ENCODE results near the gene PPP1R1C.

Gene PPP1R1C
- 0 to 0.18 (median 0) reads per million in 9 experiments for total RNA-seq

GRCh38 chr2:181985632-181986205 is at the start of gene PPP1R1C:
Gene PPP1R1C (plus strand): TSS chr2:181985853. CDS start chr2:181986111, 258 bp downstream.
- H3K27me3 Mint-ChIP-seq: peaks cover 18 to 21% of the 10 kb centered on the region in 2 donors
- no peak for DNase-seq
- ATAC-seq (replicated peaks): no peak
- no peaks in the 10 kb centered on the region for H3K9me3 Mint-ChIP-seq
- peaks cover 2% of the 10 kb centered on the region for H3K36me3 Mint-ChIP-seq (ENCODE audit: insufficient read depth)
- no peaks in the 10 kb centered on the region for H3K4me1 Mint-ChIP-seq (ENCODE audit: low read depth in 2 of 2)
- H3K4me3 Mint-ChIP-seq: no peak within 1 kb of the TSS
- no peak within 1 kb of the TSS for H3K27ac Mint-ChIP-seq

- DNase-seq (no peak), ATAC-seq (replicated peaks) (no peak)
- Mint-ChIP-seq H3K36me3 (ENCODE audit: insufficient read depth) (no peaks in the 10 kb centered on the region), H3K27me3 (peaks cover 23 to 24% of the 10 kb centered on the region in 2 donors), H3K4me3 (no peak overlapping the region), H3K27ac (no peak overlapping the region), H3K9me3 (no peaks in the 10 kb centered on the region), H3K4me1 (ENCODE audit: low read depth in 2 of 2) (no peaks in the 10 kb centered on the region)
Measured at GRCh38 chr2:181937473-181937872, 48.2 kb upstream of the PPP1R1C start.

- no peak for ATAC-seq (replicated peaks)
- Mint-ChIP-seq H3K36me3 (ENCODE audit: insufficient read depth) (no peaks in the 10 kb centered on the region), H3K4me3 (no peak overlapping the region), H3K4me1 (ENCODE audit: low read depth in 2 of 2) (no peaks in the 10 kb centered on the region), H3K27ac (no peak overlapping the region), H3K27me3 (peaks cover 46 to 52% of the 10 kb centered on the region in 2 donors), H3K9me3 (no peaks in the 10 kb centered on the region)
- no peak for DNase-seq
Measured at GRCh38 chr2:181943411-181944124, 42.1 kb upstream of the PPP1R1C start.

- H3K9me3 Mint-ChIP-seq: no peaks in the 10 kb centered on the region
Measured at GRCh38 chr2:181944164-181944913, 41.3 kb upstream of the PPP1R1C start.

GRCh38 chr2:181944914-181945291 is 40.8 kb upstream of the PPP1R1C start:
- Mint-ChIP-seq H3K36me3 (ENCODE audit: insufficient read depth) (no peaks in the 10 kb centered on the region), H3K27me3 (peaks cover 39 to 52% of the 10 kb centered on the region in 2 donors), H3K9me3 (no peaks in the 10 kb centered on the region), H3K4me1 (ENCODE audit: low read depth in 2 of 2) (no peaks in the 10 kb centered on the region), H3K27ac (no peak overlapping the region), H3K4me3 (no peak overlapping the region)
- ATAC-seq (replicated peaks): no peak
- DNase-seq: no peak

More at GRCh38 chr2:181944164-181944913, 41.3 kb upstream of the PPP1R1C start:
- Mint-ChIP-seq H3K4me1 (ENCODE audit: low read depth in 2 of 2) (no peaks in the 10 kb centered on the region), H3K27ac (no peak overlapping the region), H3K27me3 (peaks cover 41 to 52% of the 10 kb centered on the region in 2 donors), H3K4me3 (no peak overlapping the region), H3K36me3 (ENCODE audit: insufficient read depth) (no peaks in the 10 kb centered on the region)
- DNase-seq: no peak
- ATAC-seq (replicated peaks): no peak

GRCh38 chr2:181946444-181947127 is 39.1 kb upstream of the PPP1R1C start:
- H3K27ac Mint-ChIP-seq: no peak overlapping the region
- no peak overlapping the region for H3K4me3 Mint-ChIP-seq
- no peaks in the 10 kb centered on the region for H3K4me1 Mint-ChIP-seq (ENCODE audit: low read depth in 2 of 2)
- DNase-seq: no peak
- peaks cover 44 to 48% of the 10 kb centered on the region in 2 donors for H3K27me3 Mint-ChIP-seq
- H3K9me3 Mint-ChIP-seq: no peaks in the 10 kb centered on the region
- ATAC-seq (replicated peaks): no peak
- no peaks in the 10 kb centered on the region for H3K36me3 Mint-ChIP-seq (ENCODE audit: insufficient read depth)

GRCh38 chr2:181947273-181947672 is 38.4 kb upstream of the PPP1R1C start:
- Mint-ChIP-seq H3K9me3 (no peaks in the 10 kb centered on the region), H3K27me3 (peaks cover 38 to 48% of the 10 kb centered on the region in 2 donors), H3K36me3 (ENCODE audit: insufficient read depth) (no peaks in the 10 kb centered on the region), H3K4me1 (ENCODE audit: low read depth in 2 of 2) (no peaks in the 10 kb centered on the region), H3K27ac (no peak overlapping the region), H3K4me3 (no peak overlapping the region)
- DNase-seq (no peak), ATAC-seq (replicated peaks) (no peak)

- H3K4me1 Mint-ChIP-seq (ENCODE audit: low read depth in 2 of 2): no peaks in the 10 kb centered on the region
- H3K27ac Mint-ChIP-seq: no peak overlapping the region
- H3K9me3 Mint-ChIP-seq: no peaks in the 10 kb centered on the region
- no peaks in the 10 kb centered on the region for H3K36me3 Mint-ChIP-seq (ENCODE audit: insufficient read depth)
- ATAC-seq (replicated peaks) (no peak), DNase-seq (no peak)
- no peak overlapping the region for H3K4me3 Mint-ChIP-seq
- H3K27me3 Mint-ChIP-seq: peaks cover 38 to 45% of the 10 kb centered on the region in 2 donors
Measured at GRCh38 chr2:181948227-181948626, 37.4 kb upstream of the PPP1R1C start.

- no peak overlapping the region for H3K4me3 Mint-ChIP-seq
- no peak for ATAC-seq (replicated peaks)
- no peak for DNase-seq
- peaks cover 44 to 46% of the 10 kb centered on the region in 2 donors for H3K27me3 Mint-ChIP-seq
- no peaks in the 10 kb centered on the region for H3K9me3 Mint-ChIP-seq
- peaks cover 3 to 7% of the 10 kb centered on the region in 2 donors for H3K4me1 Mint-ChIP-seq (ENCODE audit: low read depth in 2 of 2)
- H3K36me3 Mint-ChIP-seq (ENCODE audit: insufficient read depth): no peaks in the 10 kb centered on the region
- no peak overlapping the region for H3K27ac Mint-ChIP-seq
Measured at GRCh38 chr2:181949047-181949446, 36.6 kb upstream of the PPP1R1C start.

GRCh38 chr2:181952404-181953226 is 33.0 kb upstream of the PPP1R1C start:
- no peak overlapping the region for H3K4me3 Mint-ChIP-seq
- H3K9me3 Mint-ChIP-seq: no peaks in the 10 kb centered on the region
- peaks cover 38 to 40% of the 10 kb centered on the region in 2 donors for H3K27me3 Mint-ChIP-seq
- H3K36me3 Mint-ChIP-seq (ENCODE audit: insufficient read depth): no peaks in the 10 kb centered on the region
- peaks cover 3 to 12% of the 10 kb centered on the region in 2 donors for H3K4me1 Mint-ChIP-seq (ENCODE audit: low read depth in 2 of 2)
- ATAC-seq (replicated peaks) (no peak), DNase-seq (no peak)
- H3K27ac Mint-ChIP-seq: no peak overlapping the region

GRCh38 chr2:181953881-181954537 is 31.6 kb upstream of the PPP1R1C start:
- ATAC-seq (replicated peaks): peak; percentile 83
- Mint-ChIP-seq H3K27me3 (peaks cover 32 to 40% of the 10 kb centered on the region in 2 donors), H3K4me1 (ENCODE audit: low read depth in 2 of 2) (peaks cover 3 to 12% of the 10 kb centered on the region in 2 donors), H3K36me3 (ENCODE audit: insufficient read depth) (no peaks in the 10 kb centered on the region), H3K27ac (no peak overlapping the region), H3K4me3 (peak overlapping the region; percentile 19 to 52), H3K9me3 (no peaks in the 10 kb centered on the region)
- peak; percentile 49 to 55 (median 51) for DNase-seq

GRCh38 chr2:181954538-181954883 is 31.1 kb upstream of the PPP1R1C start:
- Mint-ChIP-seq H3K4me3 (peak overlapping the region; percentile 19 to 52), H3K4me1 (ENCODE audit: low read depth in 2 of 2) (peaks cover 3 to 12% of the 10 kb centered on the region in 2 donors), H3K27ac (no peak overlapping the region), H3K36me3 (ENCODE audit: insufficient read depth) (no peaks in the 10 kb centered on the region), H3K9me3 (no peaks in the 10 kb centered on the region), H3K27me3 (peaks cover 27 to 40% of the 10 kb centered on the region in 2 donors)
- DNase-seq (no peak), ATAC-seq (replicated peaks) (no peak)
